ENCODE results near the gene MOB4.

DNA sequence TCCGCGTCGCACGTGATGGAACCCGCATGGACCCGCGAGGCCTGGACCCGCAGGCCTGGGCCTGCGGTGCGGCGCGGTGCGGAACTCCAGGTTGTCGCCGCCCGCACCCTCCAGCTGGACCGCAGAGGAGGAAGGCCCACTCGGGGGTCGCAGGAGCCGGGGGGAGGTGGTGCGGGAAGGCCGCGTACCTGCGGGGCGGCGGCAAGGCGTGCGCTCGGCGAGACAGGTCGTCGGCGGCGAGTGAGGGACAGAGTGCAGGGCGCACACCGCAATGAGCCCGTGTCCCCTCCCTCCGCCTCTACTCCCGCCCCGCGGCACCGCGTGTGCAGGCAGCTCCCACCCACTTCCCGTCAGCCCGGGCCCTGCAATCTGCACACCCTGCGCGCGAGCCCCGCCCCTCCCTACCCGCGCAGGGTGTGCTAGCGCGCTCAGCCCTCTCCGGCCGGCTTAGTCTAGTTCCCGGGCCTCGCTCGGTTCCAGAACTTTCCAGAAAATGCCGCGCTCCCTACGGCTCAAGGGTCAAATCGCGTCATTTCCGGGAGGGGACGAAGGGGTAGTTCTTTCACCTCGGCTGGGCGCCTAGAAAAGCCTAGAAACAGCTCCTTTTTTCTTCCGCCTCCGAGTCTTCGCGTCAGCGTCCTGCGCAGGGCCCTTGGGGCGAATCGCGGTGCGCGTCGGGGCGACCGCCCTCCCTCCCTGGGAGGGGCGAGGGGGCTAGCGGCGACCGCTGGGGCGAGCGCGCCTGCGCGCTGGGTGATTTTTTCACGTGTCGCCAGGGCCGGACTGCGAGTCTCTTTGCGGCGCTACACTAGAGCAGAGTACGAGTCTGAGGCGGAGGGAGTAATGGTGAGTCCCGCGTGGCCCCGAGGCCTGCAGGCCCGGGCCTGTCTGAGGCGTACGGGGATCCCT is 16.0 kb upstream of the MOB4 start, which contains the start of the genes HSPD1 and HSPE1:
- TF ChIP-seq, protein P1, sequence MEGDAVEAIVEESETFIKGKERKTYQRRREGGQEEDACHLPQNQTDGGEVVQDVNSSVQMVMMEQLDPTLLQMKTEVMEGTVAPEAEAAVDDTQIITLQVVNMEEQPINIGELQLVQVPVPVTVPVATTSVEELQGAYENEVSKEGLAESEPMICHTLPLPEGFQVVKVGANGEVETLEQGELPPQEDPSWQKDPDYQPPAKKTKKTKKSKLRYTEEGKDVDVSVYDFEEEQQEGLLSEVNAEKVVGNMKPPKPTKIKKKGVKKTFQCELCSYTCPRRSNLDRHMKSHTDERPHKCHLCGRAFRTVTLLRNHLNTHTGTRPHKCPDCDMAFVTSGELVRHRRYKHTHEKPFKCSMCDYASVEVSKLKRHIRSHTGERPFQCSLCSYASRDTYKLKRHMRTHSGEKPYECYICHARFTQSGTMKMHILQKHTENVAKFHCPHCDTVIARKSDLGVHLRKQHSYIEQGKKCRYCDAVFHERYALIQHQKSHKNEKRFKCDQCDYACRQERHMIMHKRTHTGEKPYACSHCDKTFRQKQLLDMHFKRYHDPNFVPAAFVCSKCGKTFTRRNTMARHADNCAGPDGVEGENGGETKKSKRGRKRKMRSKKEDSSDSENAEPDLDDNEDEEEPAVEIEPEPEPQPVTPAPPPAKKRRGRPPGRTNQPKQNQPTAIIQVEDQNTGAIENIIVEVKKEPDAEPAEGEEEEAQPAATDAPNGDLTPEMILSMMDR (IDR thresholded peaks at IDR 0.05; ENCODE audit: poor library complexity, severe bottlenecking), result peak; percentile 67
- TF ChIP-seq EP300 (conservative IDR thresholded peaks at IDR 0.05; ENCODE audit: poor library complexity, severe bottlenecking), result peak; percentile 98
- peak; percentile 95 for TF ChIP-seq MXI1 (conservative IDR thresholded peaks at IDR 0.05; ENCODE audit: poor library complexity, severe bottlenecking)
- TF ChIP-seq POLR2AphosphoS5 (IDR thresholded peaks at IDR 0.05), result peak; percentile 92
- no peak for TF ChIP-seq EZH2 (IDR thresholded peaks at IDR 0.05; ENCODE audit: borderline replicate concordance, insufficient read depth, low read length, poor library complexity, severe bottlenecking)
